Stomach (tissue), 9 donors: ENCODE measurements around the gene RAB39A. TPM values are rescaled to one million over a fixed set of nuclear protein-coding genes. Genes with fewer than 3 reads are reported as not detected.

Experiments
- DNase-seq, 2 donors: peaks; one replicate each; pipeline versions ENCODE4 v3.0.0 to v3.0.0-alpha.2; 2013 to 2019
- H3K27ac ChIP-seq, 5 donors: fragments of 200-600 bp in 4 of 5; sonication (generic) in 4 of 5; one replicate each; pipeline ENCODE4 v1.5.1; 2013 to 2019; ENCODE audit warnings: mild to moderate bottlenecking in 1 of 5, moderate library complexity in 1 of 5
- H3K27me3 ChIP-seq, 3 donors: fragments of 200-600 bp; sonication (generic); one replicate each; pipeline ENCODE4 v1.5.1; 2017 to 2019; ENCODE audit warnings: mixed run types in 1 of 3
- H3K36me3 ChIP-seq, 4 donors: fragments of 200-600 bp; sonication (generic); 1 replicate in 3 of 4; 2 replicates in 1 of 4; pipeline ENCODE4 v1.5.1; 2016 to 2019
- H3K4me1 ChIP-seq, 4 donors: fragments of 200-600 bp; sonication (generic); one replicate each; pipeline ENCODE4 v1.5.1; 2016 to 2019
- H3K4me3 ChIP-seq, 4 donors: fragments of 200-600 bp; sonication (generic) in 3 of 4; one replicate each; pipeline ENCODE4 v1.5.1; 2016 to 2019; ENCODE audit warnings: mild to moderate bottlenecking in 1 of 4
- H3K9me3 ChIP-seq, 4 donors: fragments of 200-600 bp; sonication (generic); one replicate each; pipeline ENCODE4 v1.5.1; 2016 to 2019
- CTCF ChIP-seq, 7 experiments: fragments of 450-650 bp in 4 of 7; fragments of 200-600 bp in 3 of 7; sonication (generic) in 3 of 7; IDR thresholded peaks; one replicate each; pipeline ENCODE4 v1.5.1; 2016 to 2019; ENCODE audit warnings: antibody characterized with exemption in 7 of 7, control low read depth in 2 of 7, mild to moderate bottlenecking in 1 of 7
- EP300 ChIP-seq: sonication (generic); formaldehyde crosslinking; IDR thresholded peaks from one replicate; pipeline ENCODE4 v1.6.1; 2017; ENCODE audit warnings: antibody characterized with exemption
- POLR2A ChIP-seq, 4 donors: fragments of 450-650 bp; IDR thresholded peaks; one replicate each; pipeline ENCODE4 v1.6.1; 2016; ENCODE audit warnings: antibody characterized with exemption in 4 of 4, control low read depth in 2 of 4, mild to moderate bottlenecking in 1 of 4, moderate library complexity in 1 of 4
- POLR2AphosphoS5 ChIP-seq, 3 donors: sonication (generic); formaldehyde crosslinking; IDR thresholded peaks; one replicate each; pipeline ENCODE4 v1.6.1; 2016; ENCODE audit warnings: antibody characterized with exemption in 3 of 3
- WGBS, 5 donors: extraction: QIAGEN DNeasy Blood & Tissue Kit in 3 of 5; methylation state at CpG; one replicate each; pipeline versions ENCODE4 v1.1.5 to v1.1.7; 2013 to 2018; 5-methylcytosine and 5-hydroxymethylcytosine counted together
- intact Hi-C: fragments of 100-400 bp; cut with DNase I; formaldehyde crosslinking; loops from one replicate; pipeline ENCODE4 v1.15.1; 2023; ENCODE audit warnings: low total_unique reads
- polyA plus RNA-seq, 3 donors: library from polyadenylated mRNA; stranded (reverse); fragments of 200-250 nt; gene quantifications; one replicate each; pipeline ENCODE4 v1.2.3, GENCODE V29; 2013
- total RNA-seq, 5 donors: library from RNA; depleted of rRNA; stranded (reverse); fragments of >200 nt; gene quantifications; one replicate each; pipeline versions ENCODE4 v1.1.0 to v1.2.3, GENCODE V29; 2014 to 2016
- donor health status: healthy with polysubstance abuse.
- donor health status: Bipolar disorder and iron deficiency.
- donor health status: healthy.

RAB39A gene
- total and polyA plus RNA-seq, 8 donors, result 0.18 to 3.2 (median 0.68) TPM; not detected in 4

GRCh38 chr11:107988397-107989158, 60.3 kb downstream of the RAB39A start:
- intact Hi-C loops, result no loop called here
- 79 to 86% (median 82%) methylated on average over 5 of the region's 5 CpGs for WGBS, 5 donors
- H3K27me3 ChIP-seq, result no peaks in the 10 kb centered on the region
- H3K27ac ChIP-seq, result no peak overlapping the region
- no peaks in the 10 kb centered on the region for H3K9me3 ChIP-seq
- no peak overlapping the region for H3K4me3 ChIP-seq
- TF ChIP-seq CTCF (IDR thresholded peaks at IDR 0.05), result no peak
- no peak for TF ChIP-seq EP300
- no peak for TF ChIP-seq POLR2A (IDR thresholded peaks at IDR 0.05)
- TF ChIP-seq POLR2AphosphoS5 (IDR thresholded peaks at IDR 0.05), result no peak
- H3K4me1 ChIP-seq, result no peaks in the 10 kb centered on the region
- H3K36me3 ChIP-seq, result no peaks in the 10 kb centered on the region
- peak in 1 of 2 donors; percentile 11 for DNase-seq

GRCh38 chr11:107991868-107992414, 63.7 kb downstream of the RAB39A start:
- H3K27me3 ChIP-seq, result no peaks in the 10 kb centered on the region
- peaks cover 0 to 11% (median 0%) of the 10 kb centered on the region in 4 donors for H3K4me1 ChIP-seq
- H3K4me3 ChIP-seq, result no peak overlapping the region
- no peaks in the 10 kb centered on the region for H3K36me3 ChIP-seq
- no peak for DNase-seq
- TF ChIP-seq POLR2A (IDR thresholded peaks at IDR 0.05), result no peak
- WGBS, 5 donors, result 73 to 80% (median 77%) methylated on average over 5 of the region's 5 CpGs
- no peak overlapping the region for H3K27ac ChIP-seq
- intact Hi-C loops, result no loop called here
- H3K9me3 ChIP-seq, result no peaks in the 10 kb centered on the region

GRCh38 chr11:107996006-107996776, 67.9 kb downstream of the RAB39A start:
- TF ChIP-seq POLR2AphosphoS5 (IDR thresholded peaks at IDR 0.05) (peak in 1 of 3 donors; percentile 65), EP300 (no peak), CTCF (IDR thresholded peaks at IDR 0.05) (no peak), POLR2A (IDR thresholded peaks at IDR 0.05) (no peak)
- Histone ChIP-seq H3K9me3 (no peaks in the 10 kb centered on the region), H3K36me3 (no peaks in the 10 kb centered on the region), H3K27ac (no peak overlapping the region), H3K4me3 (no peak overlapping the region), H3K4me1 (peaks cover 0 to 11% (median 0%) of the 10 kb centered on the region in 4 donors), H3K27me3 (no peaks in the 10 kb centered on the region)
- peak; percentile 34 to 66 for DNase-seq
- intact Hi-C loops, result no loop called here
- whole genome bisulfite sequencing, 5 donors, result 29 to 42% (median 33%) methylated on average over 4 to 5 of the region's 5 CpGs

GRCh38 chr11:107998761-107999160, 70.5 kb downstream of the RAB39A start:
- intact Hi-C loops, result no loop called here
- no peak for TF ChIP-seq POLR2A (IDR thresholded peaks at IDR 0.05)
- TF ChIP-seq POLR2AphosphoS5 (IDR thresholded peaks at IDR 0.05), result no peak
- TF ChIP-seq EP300, result no peak
- no peak for TF ChIP-seq CTCF (IDR thresholded peaks at IDR 0.05)
- no peak overlapping the region for H3K4me3 ChIP-seq
- H3K36me3 ChIP-seq, result no peaks in the 10 kb centered on the region
- H3K27ac ChIP-seq, result no peak overlapping the region
- WGBS, 5 donors, result 86 to 94% (median 88%) methylated on average over 6 of the region's 6 CpGs
- DNase-seq, result no peak
- peaks cover 0 to 11% (median 0%) of the 10 kb centered on the region in 4 donors for H3K4me1 ChIP-seq
- H3K9me3 ChIP-seq, result no peaks in the 10 kb centered on the region
- no peaks in the 10 kb centered on the region for H3K27me3 ChIP-seq
